ENCODE data around the gene SLC22A16.

SLC22A16 gene

GRCh38 chr6:110421749-110422443, 54.5 kb downstream of the SLC22A16 start:
- Mint-ChIP-seq H3K36me3 (ENCODE audit: insufficient read depth) (peaks cover 7% of the 10 kb centered on the region), H3K4me3 (no peak overlapping the region), H3K9me3 (peaks cover 6 to 8% of the 10 kb centered on the region in 2 donors), H3K27me3 (peaks cover 55 to 89% of the 10 kb centered on the region in 2 donors), H3K27ac (no peak overlapping the region), H3K4me1 (ENCODE audit: low read depth in 2 of 2) (no peaks in the 10 kb centered on the region)
- no peak for DNase-seq
- ATAC-seq (replicated peaks) = no peak

DNA sequence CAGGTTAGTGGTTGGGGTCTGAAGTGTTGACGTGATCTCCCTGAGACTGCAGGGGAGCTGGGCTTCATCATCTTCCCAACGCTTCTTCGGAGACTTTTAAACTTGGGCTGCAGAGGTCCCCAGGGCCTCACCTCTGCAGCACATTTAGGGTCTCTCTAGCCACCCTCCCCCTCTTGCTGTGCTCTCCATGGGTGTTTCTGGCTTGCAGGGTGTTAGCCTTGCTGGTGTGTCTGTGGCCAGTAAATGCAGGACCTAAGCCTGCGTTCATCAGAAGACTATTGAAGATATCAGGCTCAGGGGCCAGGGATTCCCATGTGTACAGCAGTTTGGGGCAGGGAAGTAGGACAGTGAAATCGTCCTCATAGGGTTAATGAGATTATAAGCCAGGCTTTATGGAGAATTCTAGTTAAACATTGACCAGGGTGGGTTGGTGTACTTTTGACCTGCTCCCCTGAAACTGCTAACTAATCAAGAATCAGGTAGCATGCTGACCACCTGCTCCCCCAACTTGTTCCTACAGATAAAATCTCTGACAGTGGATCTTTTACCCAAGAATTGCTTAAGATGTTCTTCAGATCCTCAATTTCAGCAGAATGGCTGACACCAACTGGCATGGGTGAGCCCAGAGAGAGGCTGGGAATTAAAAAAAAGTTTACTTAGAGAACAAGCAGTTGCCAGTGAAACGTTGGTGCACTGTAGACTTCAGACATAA, 57.2 kb downstream of the SLC22A16 start:
- H3K27me3 Mint-ChIP-seq = peaks cover 39 to 72% of the 10 kb centered on the region in 2 donors
- H3K27ac Mint-ChIP-seq = no peak overlapping the region
- ATAC-seq (replicated peaks) (no peak), DNase-seq (no peak)
- peaks cover 5% of the 10 kb centered on the region in 2 donors for H3K4me1 Mint-ChIP-seq (ENCODE audit: low read depth in 2 of 2)
- H3K4me3 Mint-ChIP-seq = no peak overlapping the region
- peaks cover 6% of the 10 kb centered on the region for H3K36me3 Mint-ChIP-seq (ENCODE audit: insufficient read depth)
- H3K9me3 Mint-ChIP-seq = peaks cover 6 to 8% of the 10 kb centered on the region in 2 donors

DNA sequence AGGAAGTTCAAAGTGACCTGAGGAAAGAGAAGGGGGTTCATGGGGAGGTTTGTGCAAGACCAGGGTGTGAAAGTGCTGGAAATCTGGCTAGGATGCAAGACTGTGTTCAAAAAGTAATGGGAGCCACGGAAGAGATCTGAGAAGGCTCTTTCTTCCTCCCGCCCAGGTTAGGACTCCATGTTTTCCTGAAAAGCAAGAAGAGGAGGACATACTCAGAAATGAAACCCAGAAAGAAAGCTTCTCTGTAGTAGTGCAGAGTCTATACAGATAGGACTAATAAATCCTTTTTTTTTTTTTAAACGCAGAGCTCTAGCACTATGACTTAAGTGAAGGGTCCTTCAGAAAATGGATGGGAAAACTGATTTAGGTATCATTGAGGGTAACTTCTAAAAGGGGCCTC, 57.8 kb downstream of the SLC22A16 start:
- DNase-seq (no peak), ATAC-seq (replicated peaks) (no peak)
- Mint-ChIP-seq H3K27me3 (peaks cover 34 to 67% of the 10 kb centered on the region in 2 donors), H3K9me3 (peaks cover 6 to 8% of the 10 kb centered on the region in 2 donors), H3K4me3 (no peak overlapping the region), H3K27ac (no peak overlapping the region), H3K4me1 (ENCODE audit: low read depth in 2 of 2) (peaks cover 5% of the 10 kb centered on the region in 2 donors), H3K36me3 (ENCODE audit: insufficient read depth) (peaks cover 3% of the 10 kb centered on the region)

DNA sequence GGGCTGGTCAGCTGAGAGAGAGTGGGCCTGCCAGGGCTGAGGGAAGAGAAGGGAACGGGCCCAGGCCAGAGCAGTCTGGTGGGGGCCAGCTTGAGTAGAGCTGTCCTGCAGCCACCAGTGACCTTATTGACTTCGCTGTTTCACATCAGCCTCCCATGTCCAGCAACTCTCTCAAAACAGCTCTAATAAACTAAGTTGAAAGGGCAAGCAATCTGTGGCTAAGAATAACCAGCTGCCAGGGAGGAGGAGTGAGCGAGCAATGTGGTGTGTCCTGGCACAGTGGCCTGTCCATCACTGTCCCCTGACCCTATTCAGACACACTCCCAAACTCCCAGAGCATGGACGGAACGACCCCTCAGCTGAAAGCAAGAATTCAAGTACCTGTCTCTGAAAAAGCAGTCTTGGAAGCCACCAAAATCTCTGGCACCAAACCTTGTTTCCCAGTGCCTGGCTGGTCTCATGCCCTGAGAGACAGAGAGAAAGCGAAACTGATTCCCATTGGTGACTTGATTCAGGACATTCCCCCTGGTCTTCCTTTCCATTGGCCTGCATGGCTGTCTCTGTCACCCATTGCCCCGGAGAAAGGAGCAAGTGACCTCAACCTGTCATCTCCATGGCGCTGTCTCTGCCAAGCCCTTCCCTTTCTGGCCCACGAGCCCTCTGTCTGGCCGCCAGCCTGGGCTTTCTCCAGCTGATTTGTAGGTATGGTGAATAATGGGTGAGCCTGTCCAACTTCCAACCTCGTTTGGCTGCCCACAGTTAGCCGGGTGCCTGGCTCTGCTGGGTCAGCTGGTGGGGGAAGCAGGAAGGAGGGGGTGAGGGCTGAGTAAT, 61.1 kb downstream of the SLC22A16 start, which contains the start of gene DDO:
Gene DDO (minus strand): TSS at position 490 of the 831 bp plus-strand sequence. CDS start 2,113 bp downstream, outside the sequence.
- peak within 1 kb of the TSS; percentile 18 to 44 for H3K4me3 Mint-ChIP-seq
- H3K4me1 Mint-ChIP-seq (ENCODE audit: low read depth in 2 of 2) = peaks cover 5% of the 10 kb centered on the region in 2 donors
- no peaks in the 10 kb centered on the region for H3K36me3 Mint-ChIP-seq (ENCODE audit: insufficient read depth)
- H3K27ac Mint-ChIP-seq = peak within 1 kb of the TSS in 1 of 2 donors; percentile 15
- H3K27me3 Mint-ChIP-seq = peaks cover 28 to 60% of the 10 kb centered on the region in 2 donors
- ATAC-seq (replicated peaks) (peak; percentile 32), DNase-seq (no peak)
- no peaks in the 10 kb centered on the region for H3K9me3 Mint-ChIP-seq

DNA sequence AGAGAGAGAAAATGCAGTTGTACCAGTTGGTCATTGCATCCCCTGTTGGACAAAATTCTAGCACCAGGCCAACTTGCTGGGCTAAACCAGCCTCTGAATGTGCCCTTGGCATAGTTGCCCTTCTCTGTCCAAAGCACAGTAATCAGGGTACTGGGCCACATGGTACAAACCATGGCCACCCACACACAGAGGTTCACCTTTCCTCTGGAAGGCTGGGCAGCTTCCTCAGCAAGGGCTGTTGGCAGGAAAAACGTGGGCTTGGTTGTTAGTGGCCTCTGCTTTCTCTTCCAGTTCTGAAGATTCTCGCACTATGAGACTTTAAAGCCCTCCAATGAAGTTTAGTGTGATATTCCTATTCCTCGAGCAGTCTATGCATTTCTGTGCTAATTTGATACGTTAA, 61.7 kb downstream of the SLC22A16 start:
- H3K9me3 Mint-ChIP-seq = no peaks in the 10 kb centered on the region
- peak overlapping the region in 1 of 2 donors; percentile 15 for H3K27ac Mint-ChIP-seq
- DNase-seq (no peak), ATAC-seq (replicated peaks) (no peak)
- H3K36me3 Mint-ChIP-seq (ENCODE audit: insufficient read depth) = no peaks in the 10 kb centered on the region
- peaks cover 5% of the 10 kb centered on the region in 2 donors for H3K4me1 Mint-ChIP-seq (ENCODE audit: low read depth in 2 of 2)
- peaks cover 25 to 60% of the 10 kb centered on the region in 2 donors for H3K27me3 Mint-ChIP-seq
- peak overlapping the region; percentile 18 to 44 for H3K4me3 Mint-ChIP-seq

DNA sequence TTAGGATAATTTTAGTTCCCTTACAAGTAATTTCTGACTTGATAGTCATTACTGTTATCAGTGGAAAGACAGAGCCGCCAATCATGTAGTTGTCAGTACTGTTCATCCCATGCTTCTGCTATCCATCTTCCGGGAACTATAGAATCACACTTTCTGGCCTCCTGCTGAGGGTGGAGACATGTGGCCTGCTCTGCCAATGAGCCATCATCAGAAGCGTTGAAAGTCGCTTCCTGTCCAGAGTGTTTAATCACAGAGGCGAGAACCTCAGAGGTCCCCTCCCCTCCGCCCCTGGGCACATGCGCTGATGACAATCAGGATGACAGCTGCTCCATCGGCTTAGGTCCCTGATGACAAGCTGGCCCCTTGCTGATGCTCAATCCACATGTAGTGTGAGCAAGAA, 64.1 kb downstream of the SLC22A16 start:
- no peaks in the 10 kb centered on the region for H3K36me3 Mint-ChIP-seq (ENCODE audit: insufficient read depth)
- no peak overlapping the region for H3K27ac Mint-ChIP-seq
- ATAC-seq (replicated peaks) (no peak), DNase-seq (no peak)
- peaks cover 14 to 39% of the 10 kb centered on the region in 2 donors for H3K27me3 Mint-ChIP-seq
- H3K4me1 Mint-ChIP-seq (ENCODE audit: low read depth in 2 of 2) = peaks cover 5% of the 10 kb centered on the region in 2 donors
- no peak overlapping the region for H3K4me3 Mint-ChIP-seq
- no peaks in the 10 kb centered on the region for H3K9me3 Mint-ChIP-seq

DNA sequence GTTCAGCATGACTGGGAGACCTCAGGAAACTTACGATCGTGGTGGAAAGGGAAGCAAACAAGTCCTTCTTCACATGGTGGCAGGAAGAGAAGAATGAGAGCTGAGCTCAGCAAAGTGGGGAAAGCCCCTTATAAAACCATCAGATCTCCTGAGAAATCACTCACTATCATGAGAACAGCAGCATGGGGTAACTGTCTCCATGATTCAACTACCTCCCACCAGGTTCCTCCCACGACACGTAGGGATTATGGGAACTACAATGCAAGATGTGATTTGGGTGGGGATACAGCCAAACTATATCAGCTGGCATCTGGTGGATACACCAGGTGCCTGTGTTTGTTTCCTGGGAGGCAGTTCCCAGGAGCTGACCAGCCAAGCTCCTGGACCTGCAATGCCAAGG, 65.9 kb downstream of the SLC22A16 start:
- DNase-seq (no peak), ATAC-seq (replicated peaks) (no peak)
- no peak overlapping the region for H3K27ac Mint-ChIP-seq
- no peak overlapping the region for H3K4me3 Mint-ChIP-seq
- H3K27me3 Mint-ChIP-seq = peaks cover 14 to 39% of the 10 kb centered on the region in 2 donors
- H3K36me3 Mint-ChIP-seq (ENCODE audit: insufficient read depth) = no peaks in the 10 kb centered on the region
- peaks cover 2 to 5% of the 10 kb centered on the region in 2 donors for H3K4me1 Mint-ChIP-seq (ENCODE audit: low read depth in 2 of 2)
- no peaks in the 10 kb centered on the region for H3K9me3 Mint-ChIP-seq

GRCh38 chr6:110409794-110410193, 66.6 kb downstream of the SLC22A16 start:
- DNase-seq (no peak), ATAC-seq (replicated peaks) (no peak)
- Mint-ChIP-seq H3K4me1 (ENCODE audit: low read depth in 2 of 2) (peaks cover 0 to 1% of the 10 kb centered on the region in 2 donors), H3K4me3 (no peak overlapping the region), H3K36me3 (ENCODE audit: insufficient read depth) (no peaks in the 10 kb centered on the region), H3K9me3 (no peaks in the 10 kb centered on the region), H3K27ac (no peak overlapping the region), H3K27me3 (peaks cover 14 to 36% of the 10 kb centered on the region in 2 donors)

- Mint-ChIP-seq H3K36me3 (ENCODE audit: insufficient read depth) (no peaks in the 10 kb centered on the region), H3K9me3 (no peaks in the 10 kb centered on the region), H3K27ac (no peak overlapping the region), H3K4me1 (ENCODE audit: low read depth in 2 of 2) (no peaks in the 10 kb centered on the region), H3K4me3 (no peak overlapping the region), H3K27me3 (peaks cover 14 to 29% of the 10 kb centered on the region in 2 donors)
- ATAC-seq (replicated peaks) (no peak), DNase-seq (no peak)
Measured at GRCh38 chr6:110408901-110409300, 67.5 kb downstream of the SLC22A16 start.

DNA sequence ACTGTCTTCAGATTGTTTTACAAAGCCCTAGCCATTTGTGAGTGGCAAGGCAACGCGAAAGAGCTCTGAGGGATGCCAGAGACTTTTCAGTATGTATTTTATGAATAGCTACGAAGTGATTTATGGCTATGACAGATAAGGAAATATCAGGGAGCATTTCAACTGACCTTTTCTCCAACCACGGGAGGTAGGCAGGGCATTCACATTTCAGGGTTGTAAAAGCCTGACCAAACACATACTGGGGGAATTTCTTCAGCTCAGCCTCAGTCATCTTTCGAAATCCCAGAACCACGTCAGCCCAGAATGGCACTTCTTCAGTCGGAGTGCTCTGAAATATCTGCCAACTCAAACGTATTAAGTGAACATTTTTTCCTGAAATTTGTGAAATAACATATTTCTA, 71.8 kb downstream of the SLC22A16 start:
- H3K4me1 Mint-ChIP-seq (ENCODE audit: low read depth in 2 of 2) = no peaks in the 10 kb centered on the region
- H3K4me3 Mint-ChIP-seq = no peak overlapping the region
- H3K27ac Mint-ChIP-seq = no peak overlapping the region
- H3K27me3 Mint-ChIP-seq = peaks cover 15 to 22% of the 10 kb centered on the region in 2 donors
- no peaks in the 10 kb centered on the region for H3K9me3 Mint-ChIP-seq
- H3K36me3 Mint-ChIP-seq (ENCODE audit: insufficient read depth) = no peaks in the 10 kb centered on the region
- no peak for ATAC-seq (replicated peaks)
- DNase-seq = no peak

- Mint-ChIP-seq H3K9me3 (no peaks in the 10 kb centered on the region), H3K27ac (no peak overlapping the region), H3K4me1 (ENCODE audit: low read depth in 2 of 2) (no peaks in the 10 kb centered on the region), H3K27me3 (peaks cover 15 to 22% of the 10 kb centered on the region in 2 donors), H3K4me3 (no peak overlapping the region), H3K36me3 (ENCODE audit: insufficient read depth) (no peaks in the 10 kb centered on the region)
- ATAC-seq (replicated peaks) (no peak), DNase-seq (no peak)
Measured at GRCh38 chr6:110401585-110402176, 74.7 kb downstream of the SLC22A16 start.

DNA sequence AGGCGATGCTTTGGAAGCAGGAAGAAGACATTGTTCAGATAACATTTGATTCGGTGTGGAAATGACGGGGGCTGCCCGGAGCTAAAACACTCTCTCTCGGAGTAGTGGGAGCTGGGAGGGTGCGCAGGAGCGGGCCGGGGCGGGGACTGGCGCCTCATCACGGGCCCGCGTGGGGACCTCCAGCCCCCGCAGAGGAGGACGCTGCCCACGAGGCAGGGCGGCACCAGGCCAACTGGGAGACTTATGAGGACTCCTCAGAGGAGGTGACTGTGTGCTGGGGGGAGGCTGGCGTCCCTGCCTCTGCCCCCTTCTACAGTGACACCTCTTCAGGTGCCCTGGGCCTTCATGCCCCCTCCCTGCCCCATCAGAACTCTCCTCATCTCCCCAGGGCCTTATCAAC, 76.2 kb downstream of the SLC22A16 start:
- no peaks in the 10 kb centered on the region for H3K9me3 Mint-ChIP-seq
- H3K4me3 Mint-ChIP-seq = no peak overlapping the region
- H3K4me1 Mint-ChIP-seq (ENCODE audit: low read depth in 2 of 2) = no peaks in the 10 kb centered on the region

More for the DNA sequence above, 76.2 kb downstream of the SLC22A16 start:
- no peak for ATAC-seq (replicated peaks)
- H3K27me3 Mint-ChIP-seq = peaks cover 15 to 22% of the 10 kb centered on the region in 2 donors
- no peak overlapping the region for H3K27ac Mint-ChIP-seq
- no peak for DNase-seq
- H3K36me3 Mint-ChIP-seq (ENCODE audit: insufficient read depth) = no peaks in the 10 kb centered on the region

All from effector memory CD8-positive, alpha-beta T cell (primary cell).